NCI-H2227 treated with DMSO at 0.1 percent for 48 hours (cell line): ENCODE data around the gene ENPP5.

ENCODE experiments used
- DNase-seq: peaks from one replicate; lab custom pipeline; 2025; lab: John Stamatoyannopoulos, UW

The ENPP5 gene

GRCh38 chr6:46170357-46171289 lies at the start of gene ENPP5:
ENPP5 (minus strand) TSS chr6:46170980; CDS start chr6:46168262, 2,718 bp downstream.
- DNase-seq = peak; percentile 76

- DNase-seq = no peak
These were observed 48.9 kb upstream of the ENPP5 start for GRCh38 chr6:46219661-46220060.

GRCh38 chr6:46218457-46218856 lies 47.7 kb upstream of the ENPP5 start:
- no peak for DNase-seq

- DNase-seq = no peak
These were observed 46.9 kb upstream of the ENPP5 start for GRCh38 chr6:46217671-46218131.

GRCh38 chr6:46216879-46217278 lies 46.1 kb upstream of the ENPP5 start:
- DNase-seq = no peak

- no peak for DNase-seq
These were observed 45.0 kb upstream of the ENPP5 start for GRCh38 chr6:46215777-46216176.

- DNase-seq = no peak
These were observed 44.4 kb upstream of the ENPP5 start for GRCh38 chr6:46215213-46215612.

- DNase-seq = no peak
These were observed 41.1 kb upstream of the ENPP5 start for GRCh38 chr6:46211917-46212316.

GRCh38 chr6:46210294-46210693 lies 39.5 kb upstream of the ENPP5 start:
- no peak for DNase-seq

GRCh38 chr6:46208303-46208702 lies 37.5 kb upstream of the ENPP5 start:
- DNase-seq = no peak

- DNase-seq = no peak
These were observed 36.4 kb upstream of the ENPP5 start for GRCh38 chr6:46207174-46207573.

- no peak for DNase-seq
These were observed 34.3 kb upstream of the ENPP5 start for GRCh38 chr6:46204880-46205650.

- DNase-seq = no peak
These were observed 32.8 kb upstream of the ENPP5 start for GRCh38 chr6:46203391-46204177.

- no peak for DNase-seq
These were observed 30.9 kb upstream of the ENPP5 start for GRCh38 chr6:46201702-46202101.

GRCh38 chr6:46199387-46199786 lies 28.6 kb upstream of the ENPP5 start:
- DNase-seq = no peak

- no peak for DNase-seq
These were observed 21.2 kb upstream of the ENPP5 start for GRCh38 chr6:46191961-46192360.

GRCh38 chr6:46190889-46191288 lies 20.1 kb upstream of the ENPP5 start:
- no peak for DNase-seq

- no peak for DNase-seq
These were observed 18.9 kb upstream of the ENPP5 start for GRCh38 chr6:46189726-46190125.

GRCh38 chr6:46186583-46186982 lies 15.8 kb upstream of the ENPP5 start:
- no peak for DNase-seq

- no peak for DNase-seq
These were observed 13.3 kb upstream of the ENPP5 start for GRCh38 chr6:46184114-46184513.

GRCh38 chr6:46175976-46176375 lies 5.2 kb upstream of the ENPP5 start:
- no peak for DNase-seq

- DNase-seq = no peak
These were observed 4.7 kb upstream of the ENPP5 start for GRCh38 chr6:46175446-46175845.
